Measurements from ENCODE around the gene GDPD5.

Gene GDPD5

GRCh38 chr11:75534259-75535069 lies 8.7 kb upstream of the GDPD5 start:
- no peak for DNase-seq

- no peak for DNase-seq
Measured at GRCh38 chr11:75533896-75534258, 8.1 kb upstream of the GDPD5 start.

DNA sequence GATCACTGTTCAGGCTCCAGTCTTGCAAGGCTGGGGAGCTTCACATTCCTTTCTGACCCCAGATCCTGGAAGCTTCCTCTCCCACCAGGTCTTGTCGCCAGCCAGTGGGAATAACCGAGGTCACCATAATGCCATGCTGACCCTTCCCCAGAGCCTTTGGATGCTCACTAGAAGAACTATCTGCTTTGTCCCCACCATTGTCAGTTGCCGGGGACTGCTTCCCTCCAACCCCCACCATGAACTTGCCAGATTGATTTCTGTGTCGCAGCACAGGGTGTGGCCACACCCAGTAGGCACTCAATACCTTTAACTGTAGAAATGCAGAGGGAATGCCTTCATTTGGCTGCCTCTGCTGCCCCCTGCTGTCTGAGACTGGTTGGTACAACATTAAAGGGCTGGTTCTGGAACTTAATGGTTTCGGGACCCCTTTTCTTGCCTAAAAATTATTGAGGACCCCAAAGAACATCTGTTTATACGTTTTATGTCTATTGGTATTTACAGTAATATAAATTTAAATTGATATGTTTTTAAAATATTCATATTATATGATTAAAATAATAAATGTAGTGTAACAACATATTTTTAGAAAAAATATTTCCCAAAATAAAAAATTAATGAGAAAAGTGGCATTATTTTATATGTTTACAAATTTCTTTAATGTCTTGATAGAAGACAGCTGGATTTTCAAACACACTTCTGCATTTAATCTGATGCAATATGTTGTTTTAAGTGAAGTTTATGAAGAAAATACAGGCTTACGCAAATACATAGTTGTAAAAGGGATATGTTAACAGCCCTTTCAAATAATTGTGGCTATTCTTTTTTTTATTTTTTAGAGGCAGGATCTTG lies 6.7 kb upstream of the GDPD5 start:
- peak; percentile 69 to 89 for DNase-seq

DNA sequence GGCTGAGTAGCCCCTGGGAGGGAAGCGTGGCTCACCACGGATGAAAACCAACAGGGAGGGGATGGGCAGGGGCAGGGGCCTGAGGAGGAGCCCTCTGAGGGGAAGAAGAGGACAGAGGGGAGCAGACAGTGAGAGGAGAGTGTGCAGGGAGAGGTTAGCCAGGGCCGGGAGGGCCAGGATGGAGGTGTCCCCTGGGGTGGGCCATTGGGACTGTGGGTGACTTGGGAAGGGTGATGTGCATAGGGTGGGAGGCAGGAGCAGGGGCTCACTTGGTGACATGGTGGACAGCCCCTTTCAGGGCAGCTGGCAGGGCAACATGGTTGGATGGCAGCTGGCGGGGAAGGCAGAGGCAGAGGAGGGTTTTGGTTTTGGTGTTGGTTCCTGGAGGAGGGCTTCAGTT lies 5.6 kb upstream of the GDPD5 start:
- no peak for DNase-seq

DNA sequence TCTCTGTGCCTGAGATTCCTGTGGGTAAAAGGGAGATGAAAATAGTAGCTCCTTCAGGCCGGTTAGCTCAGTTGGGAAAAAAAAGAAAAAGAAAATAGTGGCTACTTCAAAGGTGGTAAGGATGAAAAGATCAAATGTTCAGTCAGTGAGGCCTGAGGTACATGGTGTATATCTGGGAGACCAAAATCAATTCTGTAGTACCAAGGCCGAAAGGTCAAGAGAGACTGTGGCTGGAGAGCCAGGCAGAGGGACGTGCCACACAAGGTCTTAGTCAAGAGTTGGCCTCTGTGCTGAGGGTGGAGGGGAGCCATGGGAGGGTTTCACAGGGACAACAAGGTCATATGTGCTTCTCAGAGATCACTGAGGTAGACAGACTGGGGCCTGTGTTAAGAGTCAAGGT lies 4.8 kb upstream of the GDPD5 start:
- DNase-seq = no peak

DNA sequence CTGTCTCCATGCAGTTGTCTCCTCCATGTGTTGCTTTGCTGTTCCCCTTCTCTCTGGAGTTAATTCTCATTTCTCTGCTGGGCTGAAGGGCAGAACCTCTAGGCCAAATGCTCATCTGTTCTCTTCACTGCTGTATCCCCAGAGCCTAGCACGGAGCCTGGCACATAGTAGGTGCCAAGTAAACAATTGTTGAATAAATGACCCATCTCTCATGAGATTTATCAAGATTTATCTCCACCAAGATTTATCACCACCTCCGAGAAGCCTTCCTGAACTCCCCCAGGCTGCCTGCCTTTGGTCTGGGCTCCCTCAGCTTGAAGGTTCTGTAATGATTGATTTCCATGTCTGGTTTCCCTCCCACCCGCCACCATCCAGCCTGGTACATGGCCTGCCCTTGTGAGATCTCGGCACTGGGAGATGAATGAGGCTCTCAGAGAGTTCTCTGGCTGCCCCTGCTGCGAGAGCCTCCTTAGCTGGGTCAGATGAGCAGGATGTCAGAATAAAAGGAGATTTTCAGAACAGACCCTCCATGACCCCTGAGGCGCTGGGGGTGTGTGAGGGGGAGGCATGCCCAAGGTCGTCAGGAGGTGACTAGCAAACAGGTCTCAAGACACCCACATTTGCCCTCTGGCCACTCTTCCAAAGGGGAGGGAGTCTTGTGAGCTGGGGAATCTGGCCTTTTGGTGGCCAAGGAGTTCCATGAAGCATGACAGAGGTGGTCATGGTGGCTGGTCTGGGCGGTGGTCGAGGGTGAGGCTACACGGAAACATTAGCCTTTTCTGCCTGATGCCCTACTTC lies 2.4 kb upstream of the GDPD5 start:
- no peak for DNase-seq

DNA sequence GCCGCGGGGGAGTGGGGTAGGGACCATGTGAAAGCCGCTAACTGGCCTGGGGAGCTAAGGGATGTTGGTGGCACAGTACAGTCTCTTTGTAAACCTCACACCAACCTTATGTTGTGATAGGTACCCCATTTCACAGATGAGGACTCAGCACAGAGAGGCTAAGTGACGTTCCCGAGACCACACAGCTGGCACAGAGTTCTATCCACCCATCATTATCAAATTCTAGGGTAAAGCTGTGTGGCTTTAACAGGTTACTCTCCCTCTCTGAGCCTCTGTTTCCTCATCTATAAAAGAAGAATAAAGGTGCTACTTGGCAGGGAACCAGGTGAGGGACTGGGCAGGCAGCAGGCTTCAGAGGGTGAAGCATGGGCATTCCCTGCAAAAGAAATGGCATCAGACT lies 1.4 kb upstream of the GDPD5 start:
- no peak for DNase-seq

GRCh38 chr11:75526192-75526541 lies 426 bp upstream of the GDPD5 start:
- DNase-seq = no peak

DNA sequence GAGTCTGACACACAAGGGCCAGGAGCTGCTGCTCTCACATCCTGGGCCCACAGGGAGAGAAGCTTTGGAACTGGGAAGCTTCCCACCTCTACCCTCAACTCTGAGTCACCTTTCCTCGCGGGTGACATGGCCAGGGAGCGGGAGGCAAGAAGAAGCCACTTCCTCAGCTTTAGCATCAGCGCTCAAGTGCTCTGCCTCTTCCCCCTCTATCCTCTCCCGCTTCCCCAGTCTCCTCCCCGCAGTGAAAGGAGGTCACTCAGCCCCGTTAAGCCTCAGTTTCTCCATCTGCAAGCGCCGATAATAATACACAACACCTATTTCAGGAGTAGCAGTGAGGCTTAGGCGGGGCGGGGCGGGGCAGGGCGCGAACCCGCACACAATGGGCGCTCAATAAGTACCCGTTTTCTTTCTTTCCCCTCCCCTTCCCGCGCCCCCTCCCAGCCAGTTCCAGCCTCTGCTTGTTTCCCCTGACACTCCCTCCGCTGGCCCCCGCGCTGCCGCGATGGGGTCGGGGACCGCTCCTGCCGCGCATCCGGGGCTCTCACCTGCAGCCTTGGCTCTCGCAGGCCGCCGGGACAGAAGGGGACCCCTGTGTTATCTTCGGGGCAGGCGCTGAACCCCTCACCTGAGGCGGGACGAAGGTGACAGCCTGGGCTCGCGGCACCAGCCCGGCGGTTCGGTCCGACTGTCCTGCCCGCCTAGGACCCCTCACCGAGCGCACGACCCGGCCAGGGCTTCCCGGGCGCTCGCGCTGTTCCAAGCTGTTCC lies 892 bp downstream of the GDPD5 start:
- no peak for DNase-seq

- DNase-seq = no peak
Measured at GRCh38 chr11:75523811-75524664, 1.7 kb downstream of the GDPD5 start.

- DNase-seq = no peak
Measured at GRCh38 chr11:75523189-75523588, 2.6 kb downstream of the GDPD5 start.

DNA sequence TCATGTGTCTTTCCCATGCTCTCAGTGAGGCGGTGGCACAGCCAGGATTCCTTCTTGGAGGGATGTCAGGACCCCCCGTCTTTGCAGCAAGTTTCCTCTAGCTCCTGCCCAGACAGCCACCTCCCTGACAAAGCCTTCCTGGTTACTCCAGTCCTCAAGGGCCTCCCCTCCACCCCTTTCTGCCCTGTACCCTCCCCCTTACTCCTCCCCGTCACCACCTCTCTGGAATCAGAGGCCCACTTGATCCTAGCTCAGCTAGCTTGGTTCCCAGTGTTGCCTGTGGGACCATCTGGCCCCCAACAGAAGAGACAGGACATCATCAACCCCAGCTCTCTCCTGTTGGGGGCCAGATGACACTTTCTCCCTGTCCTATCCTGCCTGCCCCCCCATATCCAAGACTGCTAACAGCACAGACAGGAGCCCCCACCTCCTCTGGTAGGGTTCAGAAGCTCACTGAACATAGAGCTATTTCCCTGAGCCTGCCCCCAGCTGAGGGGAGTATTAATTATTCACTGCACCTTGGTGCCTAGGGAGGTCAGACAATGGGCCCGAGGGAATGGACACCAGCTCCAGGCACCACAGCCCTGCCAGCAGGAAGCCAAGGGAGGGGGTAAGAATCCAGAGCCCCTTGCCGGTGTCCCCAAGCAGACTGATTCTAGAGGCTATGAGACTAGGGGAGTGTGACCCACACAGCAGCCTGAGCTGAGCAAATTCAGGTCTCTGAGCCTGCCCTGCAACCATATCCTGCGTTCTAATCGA lies 3.3 kb downstream of the GDPD5 start:
- no peak for DNase-seq

- DNase-seq = no peak
Measured at GRCh38 chr11:75520688-75521087, 5.1 kb downstream of the GDPD5 start.

DNA sequence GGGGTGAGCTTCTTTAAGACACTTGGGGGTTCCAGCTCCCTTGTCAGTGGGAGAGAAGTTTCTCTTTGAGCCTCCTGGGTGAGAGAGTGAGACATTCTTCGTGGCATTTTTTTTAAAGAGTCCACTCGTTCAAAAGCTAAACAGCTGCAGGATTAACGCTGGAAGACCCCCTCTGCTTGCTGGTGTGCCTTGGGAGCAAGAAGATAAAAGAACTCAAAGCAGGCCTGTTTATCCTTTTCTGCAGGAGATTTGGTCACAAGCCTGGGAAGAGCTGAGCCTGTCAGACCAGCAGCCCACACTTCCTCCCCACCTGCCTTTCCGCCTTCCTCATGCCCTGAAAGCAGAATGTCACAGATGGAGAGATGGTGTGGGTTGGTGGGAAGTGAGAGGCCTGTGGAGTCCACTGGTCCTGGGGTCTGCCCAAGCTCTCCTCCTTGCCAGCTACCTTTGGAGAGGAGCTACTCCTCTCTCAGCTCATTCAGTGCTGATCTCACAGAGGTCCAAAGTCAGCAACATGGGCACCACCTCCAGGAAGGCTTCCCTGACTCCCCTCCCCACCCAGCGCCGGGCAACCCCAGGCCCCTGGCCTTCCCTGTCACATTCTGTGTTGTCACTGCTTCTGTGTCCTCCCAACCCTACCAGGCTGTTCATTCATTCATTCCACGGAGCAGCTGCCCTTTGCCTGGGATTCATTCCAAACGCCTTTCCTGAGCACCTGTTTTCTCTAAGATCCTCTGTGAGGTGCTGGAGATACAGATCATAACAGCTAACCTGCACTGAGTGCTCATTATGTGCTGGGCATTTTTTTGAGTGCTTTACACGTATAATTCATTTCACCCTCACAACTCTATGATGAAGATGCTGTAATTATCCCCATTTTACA lies 6.7 kb downstream of the GDPD5 start:
- DNase-seq = no peak

DNA sequence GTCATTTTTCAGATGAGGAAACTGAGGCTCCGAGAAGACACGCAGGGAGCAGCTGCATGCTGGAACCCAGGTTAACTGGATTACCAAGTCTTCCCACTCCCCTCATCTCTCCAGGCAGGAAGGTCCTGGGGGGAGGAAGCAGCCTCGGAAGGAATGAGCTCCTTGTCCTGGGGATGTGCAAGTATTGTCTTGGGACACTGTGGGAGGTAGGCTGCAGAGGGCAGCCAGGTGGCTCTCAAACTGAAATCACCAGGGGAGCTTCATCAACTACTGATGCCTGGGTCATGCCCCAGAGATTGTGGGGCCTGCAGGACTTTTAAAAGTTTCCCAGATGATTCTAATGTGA lies 7.6 kb downstream of the GDPD5 start:
- no peak for DNase-seq

DNA sequence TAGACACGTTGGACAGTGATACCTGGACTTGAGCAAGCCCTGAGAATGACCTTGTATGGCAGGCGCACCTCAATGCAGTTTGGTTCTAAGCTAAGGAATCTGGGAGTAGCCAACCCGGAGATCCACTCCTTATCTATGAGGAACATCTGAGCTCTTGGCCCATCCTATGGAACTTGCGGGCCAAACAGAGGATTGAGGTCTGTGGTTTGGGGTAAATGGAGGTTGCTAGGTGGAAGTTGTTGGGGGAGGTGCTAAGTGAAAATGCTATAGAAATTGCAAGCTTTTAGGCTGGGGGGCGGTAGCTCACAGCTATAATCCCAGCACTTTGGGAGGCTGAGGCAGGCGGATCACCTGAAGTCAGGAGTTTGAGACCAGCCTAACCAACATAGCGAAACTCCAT lies 8.9 kb downstream of the GDPD5 start:
- DNase-seq = no peak

DNA sequence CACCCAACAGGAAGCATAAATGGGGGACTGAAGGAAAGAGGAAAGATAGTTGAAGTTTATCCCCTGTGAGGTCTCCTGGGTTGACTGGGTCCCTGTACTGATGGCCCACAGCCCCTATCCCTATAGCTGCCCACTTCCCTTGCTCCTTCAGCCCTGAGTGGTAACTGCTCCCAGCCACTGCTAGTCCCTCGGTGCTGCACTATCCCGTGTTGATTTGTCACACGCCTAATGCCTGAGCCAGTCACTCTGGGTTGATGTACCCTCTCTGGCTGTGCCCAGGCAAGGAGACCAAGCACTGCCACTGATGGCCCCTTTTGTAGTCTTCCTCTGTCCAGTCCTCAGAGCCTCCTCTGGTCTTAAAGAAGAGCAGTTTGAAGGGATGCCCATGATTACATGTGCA lies 9.6 kb downstream of the GDPD5 start:
- DNase-seq = no peak

DNA sequence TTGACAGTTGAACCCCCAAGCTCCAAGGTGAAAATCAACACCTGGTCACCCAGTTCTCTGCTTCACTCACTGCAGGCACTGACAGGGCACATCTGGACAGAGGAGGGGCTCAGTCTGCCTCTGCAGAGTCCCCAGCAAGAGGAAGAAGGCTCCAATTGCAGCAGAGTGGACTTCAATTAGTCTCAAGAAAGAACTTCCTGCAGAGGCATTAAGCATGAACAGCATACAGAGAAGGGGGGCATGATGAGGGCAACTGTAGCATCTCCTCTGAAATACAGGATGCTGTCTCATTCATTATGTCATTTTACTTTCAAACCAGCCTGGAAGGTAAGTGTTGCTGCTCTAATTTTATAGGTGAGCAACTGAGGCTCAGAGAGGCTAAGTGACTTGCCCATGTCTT lies 11.1 kb downstream of the GDPD5 start:
- DNase-seq = no peak

DNA sequence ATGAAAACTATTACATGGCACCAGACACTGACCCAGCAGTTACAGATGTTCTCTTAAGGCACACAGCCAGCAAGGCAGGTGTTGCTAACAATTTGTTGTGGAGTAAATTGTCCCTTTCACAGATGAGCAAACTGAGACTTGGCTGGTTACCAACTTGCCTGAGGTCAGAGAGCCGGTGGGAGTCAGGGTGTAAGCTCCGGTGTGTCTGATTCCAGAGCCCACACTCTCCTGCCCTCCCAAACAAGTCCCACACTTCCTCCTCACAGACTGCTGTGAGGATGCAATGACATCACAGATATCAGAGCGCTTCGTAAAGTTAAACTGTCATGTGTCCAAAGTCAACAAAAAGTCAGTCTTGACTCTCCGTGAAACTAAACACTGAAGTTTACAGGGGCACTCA lies 12.5 kb downstream of the GDPD5 start:
- no peak for DNase-seq

- DNase-seq = no peak
Measured at GRCh38 chr11:75510723-75511019, 15.1 kb downstream of the GDPD5 start.
